Cardiac muscle cell (in vitro differentiated cells and primary cell): ENCODE results near the gene HDAC3. TPM values are rescaled to one million over a fixed set of nuclear protein-coding genes. Genes with fewer than 3 reads are reported as not detected.

ENCODE experiments used
- DNase-seq, 2 donors: peaks; one replicate each; pipeline versions ENCODE4 v3.0.0 to v3.0.0-alpha.2; 2010 to 2017; ENCODE audit warnings: low read depth in 1 of 2, low spot score in 1 of 2
- H3K27ac ChIP-seq: fragments of 200-600 bp; sonication (generic); 2 replicates; pipeline ENCODE4 v1.5.1; 2016
- H3K27me3 ChIP-seq: fragments of 200-600 bp; sonication (generic); 2 replicates; pipeline ENCODE4 v1.6.0; 2016; ENCODE audit warnings: control low read depth
- H3K36me3 ChIP-seq: fragments of 200-600 bp; sonication (generic); 2 replicates; pipeline ENCODE4 v1.5.1; 2016; ENCODE audit warnings: control low read depth
- H3K4me1 ChIP-seq: fragments of 200-600 bp; sonication (generic); 2 replicates; pipeline ENCODE4 v1.8.1; 2017; ENCODE audit warnings: low read depth, mild to moderate bottlenecking, mixed run types
- H3K4me3 ChIP-seq: fragments of 200-600 bp; sonication (generic); 2 replicates; pipeline ENCODE4 v1.5.1; 2016; ENCODE audit warnings: mild to moderate bottlenecking
- H3K9me3 ChIP-seq: fragments of 200-600 bp; sonication (generic); 2 replicates; pipeline ENCODE4 v1.5.1; 2017; ENCODE audit warnings: low read depth, mild to moderate bottlenecking, control low read depth
- polyA plus RNA-seq: library from polyadenylated mRNA; unstranded; fragments of >200 nt; fragmentation: Nextera tagmentation; extraction: Ambion mirVana; gene quantifications from 2 replicates; pipeline ENCODE4 v1.2.1, GENCODE V29; 2016
- total RNA-seq: library from RNA; depleted of rRNA; stranded (reverse); fragments of >200 nt; gene quantifications from 2 replicates; pipeline ENCODE4 v1.2.3, GENCODE V29; 2016
- TF ChIP-seq, protein P1 (sequence below): IDR thresholded peaks from 2 replicates; pipeline ENCODE4 v1.5.1; 2012; ENCODE audit warnings: low read depth, mild to moderate bottlenecking, low read length

Gene HDAC3
- total RNA-seq (64.7 and 78.3 TPM in 2 replicates), polyA plus RNA-seq (112 and 117 TPM in 2 replicates)

DNA sequence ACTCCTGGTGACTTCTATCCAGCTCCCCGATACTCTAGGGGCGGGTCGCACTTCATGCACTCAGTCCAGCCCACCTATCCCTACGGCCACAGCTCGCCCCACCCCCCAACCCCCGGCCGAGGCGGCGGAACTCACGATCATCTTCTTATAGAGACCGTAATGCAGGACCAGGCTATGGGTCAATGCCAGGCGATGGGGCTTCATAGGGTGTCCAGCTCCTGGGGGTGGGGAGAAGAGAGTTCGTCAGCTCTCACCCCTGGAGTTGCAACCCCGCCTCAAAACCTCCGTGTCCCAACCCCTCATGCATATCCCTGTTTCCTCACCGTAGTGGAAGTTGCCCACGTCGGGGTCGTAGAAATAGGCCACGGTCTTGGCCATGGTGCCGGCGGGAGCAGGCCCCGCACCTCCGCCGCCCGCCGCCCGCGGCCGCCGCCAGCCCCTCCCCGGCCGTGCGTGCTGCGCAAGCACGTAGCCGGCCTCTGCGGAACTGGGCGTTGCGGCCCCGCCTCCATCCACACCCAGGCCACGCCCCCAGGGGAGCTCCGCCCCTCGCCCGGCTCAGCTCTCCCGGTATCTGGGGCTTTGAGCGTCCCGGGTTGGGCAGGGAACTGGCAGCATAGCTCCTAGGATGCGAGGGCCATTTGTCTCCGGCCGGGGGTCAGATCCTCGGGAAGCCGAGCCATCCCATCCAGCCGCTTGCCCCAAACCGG is at the start of gene HDAC3, which contains the start of gene RELL2:
Gene HDAC3, minus strand, starts transcription at position 437 of the 710 bp plus-strand sequence. Its CDS starts 59 bp downstream, at position 378.
Gene RELL2, plus strand, starts transcription at position 585 of the 710 bp plus-strand sequence. CDS start 1,229 bp downstream, outside the sequence.
- peak; percentile 92 to 94 for DNase-seq
- Histone ChIP-seq H3K27me3 (peaks cover 9% of the 10 kb centered on the region), H3K36me3 (no peaks in the 10 kb centered on the region), H3K4me1 (no peaks in the 10 kb centered on the region), H3K9me3 (no peaks in the 10 kb centered on the region), H3K4me3 (peak within 1 kb of the TSS; percentile 89), H3K27ac (peak within 1 kb of the TSS; percentile 86)
- TF ChIP-seq, protein P1, sequence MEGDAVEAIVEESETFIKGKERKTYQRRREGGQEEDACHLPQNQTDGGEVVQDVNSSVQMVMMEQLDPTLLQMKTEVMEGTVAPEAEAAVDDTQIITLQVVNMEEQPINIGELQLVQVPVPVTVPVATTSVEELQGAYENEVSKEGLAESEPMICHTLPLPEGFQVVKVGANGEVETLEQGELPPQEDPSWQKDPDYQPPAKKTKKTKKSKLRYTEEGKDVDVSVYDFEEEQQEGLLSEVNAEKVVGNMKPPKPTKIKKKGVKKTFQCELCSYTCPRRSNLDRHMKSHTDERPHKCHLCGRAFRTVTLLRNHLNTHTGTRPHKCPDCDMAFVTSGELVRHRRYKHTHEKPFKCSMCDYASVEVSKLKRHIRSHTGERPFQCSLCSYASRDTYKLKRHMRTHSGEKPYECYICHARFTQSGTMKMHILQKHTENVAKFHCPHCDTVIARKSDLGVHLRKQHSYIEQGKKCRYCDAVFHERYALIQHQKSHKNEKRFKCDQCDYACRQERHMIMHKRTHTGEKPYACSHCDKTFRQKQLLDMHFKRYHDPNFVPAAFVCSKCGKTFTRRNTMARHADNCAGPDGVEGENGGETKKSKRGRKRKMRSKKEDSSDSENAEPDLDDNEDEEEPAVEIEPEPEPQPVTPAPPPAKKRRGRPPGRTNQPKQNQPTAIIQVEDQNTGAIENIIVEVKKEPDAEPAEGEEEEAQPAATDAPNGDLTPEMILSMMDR = no peak

DNA sequence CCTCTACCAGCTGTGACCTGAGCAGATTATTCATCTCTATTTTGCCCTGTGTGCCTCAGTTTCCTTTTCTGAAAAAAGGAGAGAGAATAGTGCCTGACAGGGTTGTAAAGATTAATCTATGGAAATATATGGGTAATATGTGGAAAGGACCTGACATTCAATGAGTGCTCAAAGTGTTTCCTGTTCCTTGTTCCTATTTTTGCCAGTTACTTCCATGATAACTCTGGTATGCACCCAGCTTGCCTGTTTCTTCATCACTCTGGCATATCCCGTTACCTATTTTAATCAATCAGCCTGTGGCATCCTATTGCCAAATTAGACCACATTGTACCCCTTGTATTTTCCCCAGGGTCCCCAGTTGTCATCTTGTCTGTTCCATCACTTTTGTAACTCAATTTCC is 48.9 kb upstream of the HDAC3 start:
- no peaks in the 10 kb centered on the region for H3K9me3 ChIP-seq
- TF ChIP-seq, protein P1 = no peak
- H3K36me3 ChIP-seq = no peaks in the 10 kb centered on the region
- H3K4me3 ChIP-seq = no peak overlapping the region
- peaks cover 19% of the 10 kb centered on the region for H3K27me3 ChIP-seq
- peaks cover 5% of the 10 kb centered on the region for H3K4me1 ChIP-seq
- no peak overlapping the region for H3K27ac ChIP-seq
- no peak for DNase-seq

DNA sequence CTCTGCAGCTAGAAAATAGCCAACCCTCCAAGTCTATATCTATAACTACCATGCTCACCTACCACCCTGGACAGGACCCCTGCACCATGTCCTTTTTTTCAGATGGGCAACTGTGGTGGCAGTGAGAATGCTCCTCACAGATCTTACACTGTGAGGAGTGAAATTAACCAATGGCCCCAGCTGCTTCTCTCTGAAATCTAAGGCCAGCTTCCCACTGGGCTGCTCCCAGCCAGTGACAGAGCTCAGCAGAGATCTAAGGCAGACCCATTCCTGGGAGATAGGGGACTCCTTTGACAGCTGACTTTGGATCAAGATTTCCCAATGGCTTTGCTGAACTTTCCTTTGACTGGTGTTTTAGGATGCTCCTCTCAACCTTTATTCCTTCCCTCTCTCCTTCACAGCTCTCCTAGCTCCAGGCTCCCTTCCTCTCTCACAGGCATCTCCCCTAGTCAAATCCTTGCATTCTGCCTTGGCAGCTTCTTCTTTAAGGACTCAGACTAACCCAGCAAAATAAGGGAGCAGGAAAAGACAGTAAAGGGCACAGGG is 47.0 kb upstream of the HDAC3 start:
- no peak for DNase-seq
- Histone ChIP-seq H3K4me3 (no peak overlapping the region), H3K9me3 (no peaks in the 10 kb centered on the region), H3K27me3 (no peaks in the 10 kb centered on the region), H3K4me1 (peaks cover 5% of the 10 kb centered on the region), H3K36me3 (no peaks in the 10 kb centered on the region), H3K27ac (no peak overlapping the region)
- TF ChIP-seq, protein P1 = no peak

DNA sequence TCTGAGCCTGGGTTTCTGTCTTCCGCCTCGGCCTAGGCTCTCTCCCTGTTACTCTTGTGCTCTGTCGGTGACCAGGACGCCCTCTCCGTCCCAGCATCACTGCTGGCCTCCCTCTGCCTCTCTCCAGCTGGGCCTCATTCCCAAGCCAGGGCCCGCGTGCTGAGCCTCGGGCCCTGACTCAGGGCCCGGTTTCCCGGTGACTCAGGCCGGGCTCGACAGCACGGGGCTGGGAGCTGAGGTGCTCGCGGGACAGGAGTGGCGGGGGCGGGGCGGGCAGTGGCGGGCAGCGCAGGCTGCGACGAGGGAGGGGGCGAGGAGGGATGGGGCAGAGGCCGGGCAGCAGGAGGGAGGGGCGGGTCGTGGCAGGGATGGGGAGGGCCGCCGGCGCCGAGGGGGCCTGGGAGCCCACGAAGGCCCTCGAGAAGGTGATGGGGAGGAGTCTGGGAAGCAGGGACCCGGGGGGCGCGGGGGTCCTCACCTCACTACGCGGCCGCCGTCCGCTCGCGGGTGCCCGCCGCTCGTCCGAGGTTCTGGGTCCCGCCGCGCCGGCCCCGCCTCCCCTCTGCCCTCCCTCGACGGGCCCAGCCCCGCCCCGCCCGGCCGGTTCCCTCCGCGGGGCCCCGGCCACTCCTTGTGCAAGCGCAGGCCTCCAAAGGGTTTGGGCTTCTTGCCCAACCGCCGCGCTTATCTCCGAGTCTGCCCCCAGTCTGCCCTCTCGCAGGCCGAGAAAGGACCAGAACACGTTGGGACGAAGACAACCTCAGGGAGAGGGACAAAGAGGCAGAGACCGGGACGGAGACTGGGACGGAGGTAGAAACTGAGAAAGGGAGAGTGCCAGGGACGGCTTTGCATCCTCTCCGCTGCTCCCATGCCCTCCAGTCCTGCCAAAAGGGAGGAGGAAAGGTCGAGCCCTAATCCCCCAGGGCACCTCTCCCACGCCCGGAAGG is 45.3 kb upstream of the HDAC3 start, which contains the start of gene ARAP3:
Gene ARAP3, minus strand, starts transcription at position 536 of the 947 bp plus-strand sequence. CDS start 1,744 bp downstream, outside the sequence.
- no peak within 1 kb of the TSS for H3K27ac ChIP-seq
- H3K9me3 ChIP-seq = no peaks in the 10 kb centered on the region
- TF ChIP-seq, protein P1 = no peak
- no peaks in the 10 kb centered on the region for H3K27me3 ChIP-seq
- H3K36me3 ChIP-seq = no peaks in the 10 kb centered on the region
- H3K4me1 ChIP-seq = peaks cover 9% of the 10 kb centered on the region
- peak within 1 kb of the TSS; percentile 15 for H3K4me3 ChIP-seq
- peak; percentile 71 to 95 for DNase-seq

DNA sequence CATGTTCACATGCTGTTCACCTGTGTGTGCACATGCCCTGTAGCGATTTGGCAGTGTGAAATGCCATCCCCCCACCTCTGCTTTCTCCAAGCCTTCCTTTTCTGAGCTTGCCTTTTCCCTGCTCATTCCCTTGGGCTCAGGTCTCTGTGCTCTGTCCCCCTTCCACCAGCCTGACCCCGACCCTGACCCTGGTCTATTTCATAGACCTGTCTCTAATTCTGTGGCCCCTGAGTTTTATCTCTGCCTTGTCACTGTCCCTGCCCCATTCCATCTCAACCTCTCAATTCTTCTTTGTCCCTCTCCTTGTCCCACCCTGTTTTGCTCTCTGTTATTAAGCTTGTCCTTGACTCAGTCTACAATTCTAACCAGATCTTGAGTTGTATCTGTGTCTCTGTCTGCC is 44.6 kb upstream of the HDAC3 start:
- H3K27ac ChIP-seq = no peak overlapping the region
- H3K27me3 ChIP-seq = no peaks in the 10 kb centered on the region
- TF ChIP-seq, protein P1 = no peak
- no peaks in the 10 kb centered on the region for H3K36me3 ChIP-seq
- no peak overlapping the region for H3K4me3 ChIP-seq
- H3K4me1 ChIP-seq = peaks cover 13% of the 10 kb centered on the region
- no peaks in the 10 kb centered on the region for H3K9me3 ChIP-seq
- DNase-seq = no peak
